ENCODE measurements around the gene PRRX2. TPM values are rescaled to one million over a fixed set of nuclear protein-coding genes. Genes with fewer than 3 reads are reported as not detected.

Gene PRRX2
- polyA plus RNA-seq, 1 experiment: 8.3 TPM

GRCh38 chr9:129647635-129648034, 17.8 kb upstream of the PRRX2 start:
- Histone ChIP-seq H3K27me3 (ENCODE audit: control insufficient read depth, insufficient read depth, low read length) (no peaks in the 10 kb centered on the region), H3K9me3 (ENCODE audit: control insufficient read depth, insufficient read depth, low read length) (no peaks in the 10 kb centered on the region; the same call in 1 of the 2 replicates), H3K4me3 (ENCODE audit: low read depth, low read length) (no peak overlapping the region), H3K27ac (ENCODE audit: low read depth, low read length) (no peak overlapping the region)
- TF ChIP-seq CTCF (IDR thresholded peaks at IDR 0.05; ENCODE audit: low read depth, low read length): no peak
- DNase-seq (ENCODE audit: low read depth, low spot score): no peak
- CTCF ChIA-PET: interaction anchor here (0.9 to 1.8 kb wide), 2 partner anchors 136 to 143 kb away, joined by 4 to 6 read pairs; no protein-coding TSS in a partner anchor
- POLR2A ChIA-PET: no interaction called here

GRCh38 chr9:129648092-129648763, 17.2 kb upstream of the PRRX2 start:
- no peak for DNase-seq (ENCODE audit: low read depth, low spot score)
- Histone ChIP-seq H3K27ac (ENCODE audit: low read depth, low read length) (no peak overlapping the region), H3K4me3 (ENCODE audit: low read depth, low read length) (no peak overlapping the region), H3K27me3 (ENCODE audit: control insufficient read depth, insufficient read depth, low read length) (no peaks in the 10 kb centered on the region), H3K9me3 (ENCODE audit: control insufficient read depth, insufficient read depth, low read length) (no peaks in the 10 kb centered on the region; the same call in 1 of the 2 replicates)
- TF ChIP-seq CTCF (IDR thresholded peaks at IDR 0.05; ENCODE audit: low read depth, low read length): no peak
- ChIA-PET POLR2A (no interaction called here), CTCF (no interaction called here)

DNA sequence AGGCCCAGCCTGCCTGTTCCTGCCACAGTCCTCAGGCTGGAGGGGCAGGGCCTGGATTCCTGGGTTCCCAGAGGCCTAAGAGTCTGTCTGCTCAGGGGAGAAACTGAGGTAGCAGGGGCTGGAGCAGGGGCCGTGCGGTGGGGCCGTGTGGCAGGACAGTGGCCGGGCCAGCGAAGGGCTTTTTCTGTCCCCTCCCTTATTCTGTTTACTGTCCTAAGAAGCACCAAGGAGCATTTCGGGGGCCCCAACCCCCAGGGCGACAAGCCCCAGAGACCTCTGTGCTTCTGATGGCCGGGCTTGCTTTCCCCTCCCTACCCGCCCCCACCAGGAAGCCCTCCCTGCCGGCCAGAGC, 16.7 kb upstream of the PRRX2 start:
- POLR2A ChIA-PET: no interaction called here
- CTCF ChIA-PET: no interaction called here
- H3K9me3 ChIP-seq (ENCODE audit: control insufficient read depth, insufficient read depth, low read length): no peaks in the 10 kb centered on the region; the same call in 1 of the 2 replicates

DNA sequence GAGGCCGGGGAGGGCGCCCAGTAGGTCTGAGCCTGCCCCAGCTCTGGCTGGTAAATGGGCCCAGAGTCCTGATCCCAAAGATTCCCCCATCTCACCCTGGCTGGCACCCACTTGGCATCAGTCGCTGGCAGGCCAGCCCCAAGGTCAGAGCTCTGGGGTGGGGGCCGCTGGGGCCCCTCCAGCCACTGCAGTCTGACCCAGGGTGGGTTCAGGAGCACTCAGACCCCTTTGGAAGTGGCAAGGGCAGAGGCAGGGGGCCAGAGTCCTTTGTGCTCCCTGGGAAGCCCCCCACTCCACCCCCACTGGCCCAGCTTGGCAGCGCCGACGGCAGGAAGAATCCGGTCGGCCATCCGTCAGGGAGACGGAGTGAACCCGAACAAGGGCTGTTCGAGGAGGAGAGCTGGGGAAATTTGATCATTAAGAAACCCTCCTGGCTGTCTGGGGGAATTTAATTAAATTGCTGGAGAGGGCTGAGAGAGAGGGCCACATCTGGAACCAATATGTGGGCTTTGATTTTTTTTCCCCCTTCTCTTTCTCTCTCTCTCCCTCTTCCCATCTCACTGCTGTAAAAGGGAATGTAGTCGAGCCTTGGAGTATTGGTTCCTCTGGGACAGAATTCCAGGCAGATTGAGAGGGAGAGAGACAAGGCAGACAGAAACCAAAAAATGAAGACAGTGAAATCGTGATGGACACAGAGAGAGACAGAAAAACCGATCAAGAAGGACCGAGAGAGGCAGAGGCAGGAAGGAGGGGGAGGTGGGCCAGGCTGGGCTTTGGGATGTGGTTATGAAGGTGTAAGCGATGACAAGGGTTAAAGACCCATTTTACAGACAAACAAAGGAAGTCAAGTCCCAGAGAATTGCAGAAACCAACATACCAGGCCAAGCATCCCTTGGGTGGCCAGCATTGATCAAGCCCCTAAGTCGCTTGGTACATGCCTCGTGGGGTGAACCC, 15.4 kb upstream of the PRRX2 start:
- Histone ChIP-seq H3K9me3 (ENCODE audit: control insufficient read depth, insufficient read depth, low read length) (no peaks in the 10 kb centered on the region; the same call in 1 of the 2 replicates), H3K27me3 (ENCODE audit: control insufficient read depth, insufficient read depth, low read length) (no peaks in the 10 kb centered on the region), H3K27ac (ENCODE audit: low read depth, low read length) (no peak overlapping the region), H3K4me3 (ENCODE audit: low read depth, low read length) (no peak overlapping the region)
- DNase-seq (ENCODE audit: low read depth, low spot score): no peak
- POLR2A ChIA-PET: no interaction called here
- no peak for TF ChIP-seq CTCF (IDR thresholded peaks at IDR 0.05; ENCODE audit: low read depth, low read length)
- CTCF ChIA-PET: no interaction called here

More for the DNA sequence above, 16.7 kb upstream of the PRRX2 start:
- H3K4me3 ChIP-seq (ENCODE audit: low read depth, low read length): no peak overlapping the region
- TF ChIP-seq CTCF (IDR thresholded peaks at IDR 0.05; ENCODE audit: low read depth, low read length): no peak
- no peak for DNase-seq (ENCODE audit: low read depth, low spot score)
- H3K27ac ChIP-seq (ENCODE audit: low read depth, low read length): no peak overlapping the region
- no peaks in the 10 kb centered on the region for H3K27me3 ChIP-seq (ENCODE audit: control insufficient read depth, insufficient read depth, low read length)
